CD4-positive, CD25-positive, alpha-beta regulatory T cell (primary cell): ENCODE results near the gene DNAJB11. TPM values are rescaled to one million over a fixed set of nuclear protein-coding genes. Genes with fewer than 3 reads are reported as not detected.
A peak's percentile ranks its signal among the peaks of the same experiment; 100 is the strongest.
"Not testable (repeated sequence)": the region's sequence is repeated elsewhere in the genome, so short reads cannot be mapped to it uniquely, and the experiment has no call there.

Source experiments
- ATAC-seq, 2 donors: fragments of 150-1000 bp; cut with Tn5 transposase; one replicate each; pipeline ENCODE4 v1.10.0; 2021; ENCODE audit warnings: low read depth in 2 of 2, moderate number of reproducible peaks in 2 of 2, moderate library complexity in 1 of 2
- DNase-seq, 3 donors: peaks; one replicate each; pipeline versions ENCODE4 v3.0.0 to v3.0.0-alpha.2; 2012 to 2022; ENCODE audit warnings: mixed read lengths in 1 of 3
- H3K27ac ChIP-seq: one replicate; pipeline ENCODE4 v1.7.0; 2013; ENCODE audit warnings: mild to moderate bottlenecking, low read length; ENCODE audit not compliant: insufficient read depth, poor library complexity, severe bottlenecking
- H3K27me3 ChIP-seq: one replicate; pipeline ENCODE4 v1.7.0; 2013; ENCODE audit warnings: low read length; ENCODE audit not compliant: control insufficient read depth, insufficient read depth
- H3K36me3 ChIP-seq: one replicate; pipeline ENCODE4 v1.7.0; 2013; ENCODE audit warnings: mild to moderate bottlenecking, low read length, moderate library complexity; ENCODE audit not compliant: control insufficient read depth, insufficient read depth
- H3K4me1 ChIP-seq: 2 replicates; pipeline ENCODE4 v1.7.0; 2013; ENCODE audit warnings: mild to moderate bottlenecking, low read length; ENCODE audit not compliant: insufficient read depth, control insufficient read depth, poor library complexity, severe bottlenecking
- H3K4me3 ChIP-seq: one replicate; pipeline ENCODE4 v1.7.0; 2013; ENCODE audit warnings: low read depth, mild to moderate bottlenecking, low read length, moderate library complexity
- H3K9me3 ChIP-seq, 2 experiments: 1 replicate in 1 of 2; 2 replicates in 1 of 2; pipeline ENCODE4 v1.7.0; 2013; ENCODE audit warnings: low read length in 2 of 2, mild to moderate bottlenecking in 1 of 2, moderate library complexity in 1 of 2; ENCODE audit not compliant: control insufficient read depth in 2 of 2
- H3K27ac Mint-ChIP-seq, 3 donors: one replicate each; pipeline ENCODE4 v1.8.0; 2020 to 2022; ENCODE audit warnings: mild to moderate bottlenecking in 3 of 3, mixed read lengths in 3 of 3, moderate library complexity in 2 of 3
- H3K27me3 Mint-ChIP-seq: one replicate; pipeline ENCODE4 v1.8.0; 2022; ENCODE audit warnings: mild to moderate bottlenecking, mixed read lengths
- H3K36me3 Mint-ChIP-seq: one replicate; pipeline ENCODE4 v1.8.0; 2020; ENCODE audit warnings: mixed read lengths
- H3K4me1 Mint-ChIP-seq, 4 donors: one replicate each; pipeline ENCODE4 v1.8.0; 2020 to 2022; ENCODE audit warnings: mixed read lengths in 4 of 4, mild to moderate bottlenecking in 1 of 4
- H3K4me3 Mint-ChIP-seq, 4 donors: one replicate each; pipeline ENCODE4 v1.8.0; 2020 to 2022; ENCODE audit warnings: mild to moderate bottlenecking in 4 of 4, mixed read lengths in 4 of 4, moderate library complexity in 3 of 4
- H3K9me3 Mint-ChIP-seq, 7 donors: one replicate each; pipeline ENCODE4 v1.8.0; 2020 to 2022; ENCODE audit warnings: mixed read lengths in 7 of 7, mild to moderate bottlenecking in 3 of 7, moderate library complexity in 2 of 7
- polyA plus RNA-seq, 4 donors: library from polyadenylated mRNA; unstranded; fragments of 300-500 nt; fragmentation: Illumina TruSeq; gene quantifications; one replicate each; pipeline ENCODE4 v1.2.3, GENCODE V29; 2021
- total RNA-seq: library from RNA; stranded (reverse); gene quantifications from one replicate; pipeline ENCODE4 v1.2.3, GENCODE V29; 2022

The DNAJB11 gene
- total and polyA plus RNA-seq, 5 donors from 2014 or later, result 26.4 to 91.9 (median 36.4) TPM

GRCh38 chr3:186529201-186529999, 41.1 kb upstream of the DNAJB11 start:
- Mint-ChIP-seq H3K36me3 (peaks cover 27% of the 10 kb centered on the region), H3K27ac (peak overlapping the region in 2 of 3 donors; percentile 18 to 26), H3K4me1 (peaks cover 2 to 16% (median 10%) of the 10 kb centered on the region in 4 donors), H3K27me3 (no peaks in the 10 kb centered on the region), H3K4me3 (no peak overlapping the region), H3K9me3 (no peaks in the 10 kb centered on the region)
- ATAC-seq (no peak), DNase-seq (no peak)
- Histone ChIP-seq H3K4me3 (no peak overlapping the region), H3K36me3 (no peaks in the 10 kb centered on the region), H3K27me3 (no peaks in the 10 kb centered on the region), H3K27ac (no peak overlapping the region), H3K9me3 (no peaks in the 10 kb centered on the region), H3K4me1 (peaks cover 10% of the 10 kb centered on the region)

GRCh38 chr3:186530415-186530814, 40.1 kb upstream of the DNAJB11 start:
- peaks cover 4 to 19% (median 13%) of the 10 kb centered on the region in 4 donors for H3K4me1 Mint-ChIP-seq
- no peak for ATAC-seq

GRCh38 chr3:186531694-186532093, 38.8 kb upstream of the DNAJB11 start:
- not testable (repeated sequence) for H3K4me3 Mint-ChIP-seq, ATAC-seq, H3K9me3 Mint-ChIP-seq, H3K4me3 ChIP-seq, H3K27me3 ChIP-seq, H3K9me3 ChIP-seq, H3K27ac ChIP-seq, H3K36me3 ChIP-seq, H3K27me3 Mint-ChIP-seq, DNase-seq
- peaks cover 13% of the 10 kb centered on the region for H3K4me1 ChIP-seq
- Mint-ChIP-seq H3K36me3 (peaks cover 23% of the 10 kb centered on the region), H3K27ac (peak overlapping the region in 1 of 3 donors; percentile 21), H3K4me1 (peaks cover 4 to 19% (median 13%) of the 10 kb centered on the region in 4 donors)

More at GRCh38 chr3:186530415-186530814, 40.1 kb upstream of the DNAJB11 start:
- Histone ChIP-seq H3K9me3 (no peaks in the 10 kb centered on the region), H3K4me1 (peaks cover 13% of the 10 kb centered on the region), H3K27me3 (no peaks in the 10 kb centered on the region), H3K27ac (no peak overlapping the region), H3K4me3 (no peak overlapping the region), H3K36me3 (no peaks in the 10 kb centered on the region)
- no peaks in the 10 kb centered on the region for H3K9me3 Mint-ChIP-seq
- no peak for DNase-seq
- no peak overlapping the region for H3K27ac Mint-ChIP-seq
- H3K27me3 Mint-ChIP-seq, result no peaks in the 10 kb centered on the region
- peaks cover 27% of the 10 kb centered on the region for H3K36me3 Mint-ChIP-seq
- no peak overlapping the region for H3K4me3 Mint-ChIP-seq

GRCh38 chr3:186532598-186533072, 37.9 kb upstream of the DNAJB11 start:
- no peaks in the 10 kb centered on the region for H3K36me3 ChIP-seq

GRCh38 chr3:186534113-186534669, 36.3 kb upstream of the DNAJB11 start:
- Mint-ChIP-seq H3K4me3 (no peak overlapping the region), H3K27me3 (no peaks in the 10 kb centered on the region), H3K27ac (peak overlapping the region; percentile 1 to 79 (median 33)), H3K9me3 (no peaks in the 10 kb centered on the region), H3K4me1 (peaks cover 4 to 13% (median 10%) of the 10 kb centered on the region in 4 donors), H3K36me3 (peaks cover 18% of the 10 kb centered on the region)
- no peaks in the 10 kb centered on the region for H3K27me3 ChIP-seq
- DNase-seq, result peak in 2 of 3 donors; percentile 9 to 45
- H3K4me3 ChIP-seq, result no peak overlapping the region
- no peak overlapping the region for H3K27ac ChIP-seq
- no peaks in the 10 kb centered on the region for H3K9me3 ChIP-seq
- H3K4me1 ChIP-seq, result peaks cover 13% of the 10 kb centered on the region
- ATAC-seq, result peak; percentile 57 to 71
- peaks cover 7% of the 10 kb centered on the region for H3K36me3 ChIP-seq

More at GRCh38 chr3:186532598-186533072, 37.9 kb upstream of the DNAJB11 start:
- DNase-seq, result no peak
- Histone ChIP-seq H3K9me3 (no peaks in the 10 kb centered on the region), H3K27me3 (no peaks in the 10 kb centered on the region), H3K27ac (no peak overlapping the region), H3K4me3 (no peak overlapping the region), H3K4me1 (peaks cover 13% of the 10 kb centered on the region)
- Mint-ChIP-seq H3K9me3 (no peaks in the 10 kb centered on the region), H3K4me3 (no peak overlapping the region), H3K27me3 (no peaks in the 10 kb centered on the region), H3K36me3 (peaks cover 21% of the 10 kb centered on the region), H3K27ac (peak overlapping the region in 1 of 3 donors; percentile 38), H3K4me1 (peaks cover 4 to 19% (median 13%) of the 10 kb centered on the region in 4 donors)
- ATAC-seq, result no peak

GRCh38 chr3:186536883-186537844, 33.4 kb upstream of the DNAJB11 start:
- H3K4me1 ChIP-seq, result peaks cover 23% of the 10 kb centered on the region
- peaks cover 9% of the 10 kb centered on the region for H3K36me3 Mint-ChIP-seq
- ATAC-seq, result no peak
- no peaks in the 10 kb centered on the region for H3K9me3 ChIP-seq
- H3K27me3 ChIP-seq, result no peaks in the 10 kb centered on the region
- H3K9me3 Mint-ChIP-seq, result no peaks in the 10 kb centered on the region
- DNase-seq, result no peak
- peaks cover 10 to 19% (median 16%) of the 10 kb centered on the region in 4 donors for H3K4me1 Mint-ChIP-seq
- no peaks in the 10 kb centered on the region for H3K27me3 Mint-ChIP-seq
- no peak overlapping the region for H3K4me3 Mint-ChIP-seq
- peak overlapping the region in 1 of 3 donors; percentile 9 for H3K27ac Mint-ChIP-seq
- H3K36me3 ChIP-seq, result peaks cover 7% of the 10 kb centered on the region
- H3K4me3 ChIP-seq, result no peak overlapping the region
- no peak overlapping the region for H3K27ac ChIP-seq

GRCh38 chr3:186538779-186539178, 31.7 kb upstream of the DNAJB11 start:
- peak overlapping the region in 1 of 3 donors; percentile 15 for H3K27ac Mint-ChIP-seq

More at GRCh38 chr3:186538779-186539178, 31.7 kb upstream of the DNAJB11 start:
- peaks cover 10 to 16% (median 15%) of the 10 kb centered on the region in 4 donors for H3K4me1 Mint-ChIP-seq
- no peaks in the 10 kb centered on the region for H3K9me3 Mint-ChIP-seq
- H3K36me3 Mint-ChIP-seq, result peaks cover 9% of the 10 kb centered on the region
- no peaks in the 10 kb centered on the region for H3K27me3 Mint-ChIP-seq
- H3K4me3 Mint-ChIP-seq, result no peak overlapping the region
- no peak for DNase-seq
- H3K4me3 ChIP-seq, result no peak overlapping the region
- H3K36me3 ChIP-seq, result peaks cover 7% of the 10 kb centered on the region
- peaks cover 19% of the 10 kb centered on the region for H3K4me1 ChIP-seq
- no peaks in the 10 kb centered on the region for H3K9me3 ChIP-seq
- H3K27ac ChIP-seq, result no peak overlapping the region
- H3K27me3 ChIP-seq, result no peaks in the 10 kb centered on the region
- ATAC-seq, result no peak
